HG03469 (cell line): ENCODE data around the gene PLXNA4.

Experiments used
- ATAC-seq: cut with Tn5 transposase; IDR thresholded peaks from one replicate; pipeline ENCODE4 v1.9.1; 2021; ENCODE audit warnings: mild to moderate bottlenecking, moderate library complexity, moderate number of reproducible peaks; ENCODE audit not compliant: unreplicated experiment

Gene PLXNA4

GRCh38 chr7:132220060-132220459 is 356.2 kb downstream of the PLXNA4 start:
- no peak for ATAC-seq

GRCh38 chr7:132218876-132219275 is 357.4 kb downstream of the PLXNA4 start:
- ATAC-seq: no peak

GRCh38 chr7:132216847-132217525 is 359.3 kb downstream of the PLXNA4 start:
- no peak for ATAC-seq

- ATAC-seq: no peak
These were observed 361.8 kb downstream of the PLXNA4 start for GRCh38 chr7:132214452-132214851.

- ATAC-seq: no peak
These were observed 362.7 kb downstream of the PLXNA4 start for GRCh38 chr7:132213583-132213982.

- no peak for ATAC-seq
These were observed 364.3 kb downstream of the PLXNA4 start for GRCh38 chr7:132211971-132212370.

- no peak for ATAC-seq
These were observed 365.4 kb downstream of the PLXNA4 start for GRCh38 chr7:132210821-132211220.

GRCh38 chr7:132207782-132208181 is 368.5 kb downstream of the PLXNA4 start:
- ATAC-seq: no peak

GRCh38 chr7:132207211-132207610 is 369.1 kb downstream of the PLXNA4 start:
- ATAC-seq: no peak

- no peak for ATAC-seq
These were observed 369.7 kb downstream of the PLXNA4 start for GRCh38 chr7:132206594-132206993.

GRCh38 chr7:132205509-132205908 is 370.8 kb downstream of the PLXNA4 start:
- no peak for ATAC-seq

GRCh38 chr7:132203021-132203420 is 373.2 kb downstream of the PLXNA4 start:
- ATAC-seq: no peak

GRCh38 chr7:132202541-132202940 is 373.7 kb downstream of the PLXNA4 start:
- no peak for ATAC-seq

- ATAC-seq: no peak
These were observed 376.1 kb downstream of the PLXNA4 start for GRCh38 chr7:132200141-132200540.

- no peak for ATAC-seq
These were observed 376.6 kb downstream of the PLXNA4 start for GRCh38 chr7:132199626-132200025.

GRCh38 chr7:132197772-132198171 is 378.5 kb downstream of the PLXNA4 start:
- ATAC-seq: no peak

GRCh38 chr7:132193898-132194297 is 382.4 kb downstream of the PLXNA4 start:
- ATAC-seq: no peak

GRCh38 chr7:132192809-132193208 is 383.5 kb downstream of the PLXNA4 start:
- no peak for ATAC-seq

GRCh38 chr7:132191418-132191817 is 384.9 kb downstream of the PLXNA4 start:
- no peak for ATAC-seq

- ATAC-seq: no peak
These were observed 385.6 kb downstream of the PLXNA4 start for GRCh38 chr7:132190683-132191082.

- no peak for ATAC-seq
These were observed 386.4 kb downstream of the PLXNA4 start for GRCh38 chr7:132189881-132190280.

GRCh38 chr7:132187869-132188789 is 388.1 kb downstream of the PLXNA4 start:
- no peak for ATAC-seq
